Endothelial cell of umbilical vein (primary cell): ENCODE results near the gene FGF3. TPM values are rescaled to one million over a fixed set of nuclear protein-coding genes. Genes with fewer than 3 reads are reported as not detected.

ENCODE experiments used
- BruUV-seq: library from RNA; stranded (reverse); fragments of 400-500 nt; replicated peaks from 2 replicates; lab custom pipeline; 2021; lab: Mats Ljungman, UMichigan
- CTCF ChIA-PET: fragments of 300-600, 350-600 bp; sonication (Branson Sonifier 250); formaldehyde crosslinking; loops from one replicate; lab custom pipeline; 2021; ENCODE audit warnings: antibody characterized with exemption, inconsistent platforms; lab: Charles Lee
- POLR2A ChIA-PET: fragments of 300-600, 350-600 bp; sonication (Branson Sonifier 250); formaldehyde crosslinking; loops from one replicate; lab custom pipeline; 2021; ENCODE audit warnings: antibody characterized with exemption, inconsistent platforms; lab: Charles Lee
- DNase-seq: peaks from one replicate; pipeline ENCODE4 v3.0.0-alpha.2; 2011; ENCODE audit warnings: low read depth, low spot score
- FAIRE-seq: peaks from 2 replicates; lab custom pipeline; 2011; peaks lifted over from hg19 to GRCh38; lab: Jason Lieb, UNC
- H2AFZ ChIP-seq: 2 replicates; pipeline ENCODE4 v1.6.0; 2012; ENCODE audit warnings: low read depth, low read length, control low read depth, inconsistent platforms
- H3K27ac ChIP-seq: 2 replicates; pipeline ENCODE4 v1.5.1; 2011; ENCODE audit warnings: low read depth, mild to moderate bottlenecking, control low read depth, low read length, moderate library complexity; ENCODE audit not compliant: insufficient read depth
- H3K27me3 ChIP-seq, 2 experiments: 2 replicates each; pipeline versions ENCODE4 v1.6.0 to v1.6.1; 2011; ENCODE audit warnings: low read length in 2 of 2, mixed read lengths in 1 of 2; ENCODE audit not compliant: control insufficient read depth in 2 of 2, insufficient read depth in 2 of 2
- H3K36me3 ChIP-seq, 2 experiments: 2 replicates in 1 of 2; 3 replicates in 1 of 2; pipeline ENCODE4 v1.5.1; 2011; ENCODE audit warnings: low read length in 2 of 2, mild to moderate bottlenecking in 1 of 2, moderate library complexity in 1 of 2; ENCODE audit not compliant: control insufficient read depth in 2 of 2, insufficient read depth in 2 of 2; ENCODE audit errors: extremely low read depth in 1 of 2
- H3K4me1 ChIP-seq: 3 replicates; pipeline ENCODE4 v1.5.1; 2011; ENCODE audit warnings: mild to moderate bottlenecking, low read length; ENCODE audit not compliant: control insufficient read depth, insufficient read depth; ENCODE audit errors: extremely low read depth
- H3K4me2 ChIP-seq: 2 replicates; pipeline ENCODE4 v1.6.1; 2011; ENCODE audit warnings: low read length, control low read depth, mixed read lengths; ENCODE audit not compliant: insufficient read depth
- H3K4me3 ChIP-seq, 3 experiments: fragments of 200-600 bp in 1 of 3; sonication (generic), shearing (Covaris generic) in 1 of 3; replicated peaks in 1 of 3; 2 replicates each; pipeline ENCODE4 v1.5.1; 2011 to 2016; ENCODE audit warnings: control low read depth in 3 of 3, low read length in 3 of 3, mild to moderate bottlenecking in 2 of 3, inconsistent platforms in 1 of 3, low read depth in 1 of 3, moderate library complexity in 1 of 3; ENCODE audit not compliant: insufficient read depth in 1 of 3
- H3K79me2 ChIP-seq: 2 replicates; pipeline ENCODE4 v1.6.0; 2012; ENCODE audit warnings: low read length, inconsistent platforms; ENCODE audit not compliant: control insufficient read depth, insufficient read depth
- H3K9ac ChIP-seq: replicated peaks from 2 replicates; pipeline ENCODE3; 2011; ENCODE audit warnings: low read length, control low read depth; ENCODE audit not compliant: insufficient read depth; ENCODE audit errors: extremely low read depth
- H3K9me1 ChIP-seq: replicated peaks from 3 replicates; pipeline ENCODE4 v1.6.0; 2011; ENCODE audit warnings: mild to moderate bottlenecking, low read length; ENCODE audit not compliant: control insufficient read depth, insufficient read depth; ENCODE audit errors: extremely low read depth
- H3K9me3 ChIP-seq: replicated peaks from 2 replicates; pipeline ENCODE4 v1.5.1; 2012; ENCODE audit warnings: low read length, inconsistent platforms; ENCODE audit not compliant: control insufficient read depth, insufficient read depth
- H4K20me1 ChIP-seq: replicated peaks from 2 replicates; pipeline ENCODE3; 2011; ENCODE audit warnings: mild to moderate bottlenecking, low read length; ENCODE audit not compliant: control insufficient read depth, insufficient read depth; ENCODE audit errors: extremely low read depth
- CTCF ChIP-seq, 2 donors: IDR thresholded peaks; 1 replicate in 1 of 2; 2 replicates in 1 of 2; pipeline ENCODE4 v1.5.1; 2011; ENCODE audit warnings: low read length in 2 of 2, mild to moderate bottlenecking in 2 of 2, moderate library complexity in 2 of 2, control low read depth in 1 of 2, inconsistent platforms in 1 of 2, low read depth in 1 of 2; ENCODE audit not compliant: insufficient read depth in 1 of 2; ENCODE audit errors: extremely low read depth in 1 of 2
- EZH2 ChIP-seq: IDR thresholded peaks from 2 replicates; pipeline ENCODE4 v1.6.1; 2012; ENCODE audit warnings: borderline replicate concordance, low read depth, mild to moderate bottlenecking, moderate library complexity, low read length, inconsistent platforms; ENCODE audit not compliant: severe bottlenecking
- FOS ChIP-seq: IDR thresholded peaks from 2 replicates; pipeline ENCODE4 v1.6.1; 2011; ENCODE audit warnings: mild to moderate bottlenecking, low read length, moderate library complexity, borderline replicate concordance; ENCODE audit not compliant: insufficient read depth
- GATA2 ChIP-seq: IDR thresholded peaks from 2 replicates; pipeline ENCODE4 v1.7.0; 2011; ENCODE audit warnings: low read depth, mild to moderate bottlenecking, moderate library complexity, mixed read lengths, low read length; ENCODE audit not compliant: insufficient read length, insufficient read depth
- JUN ChIP-seq: IDR thresholded peaks from 2 replicates; pipeline ENCODE4 v1.6.1; 2011; ENCODE audit warnings: borderline replicate concordance, low read depth; ENCODE audit not compliant: insufficient read length, insufficient read depth
- MAX ChIP-seq: IDR thresholded peaks from 2 replicates; pipeline ENCODE4 v1.6.1; 2011; ENCODE audit not compliant: insufficient read depth, insufficient read length
- MYC ChIP-seq: IDR thresholded peaks from one replicate; pipeline ENCODE4 v1.6.1; 2011; ENCODE audit warnings: mild to moderate bottlenecking, low read depth, low read length
- POLR2A ChIP-seq: IDR thresholded peaks from 2 replicates; pipeline ENCODE4 v1.6.1; 2012; ENCODE audit warnings: low read depth, mild to moderate bottlenecking, control low read depth, low read length
- POLR2AphosphoS5 ChIP-seq: IDR thresholded peaks from 2 replicates; pipeline ENCODE4 v1.6.1; 2012; ENCODE audit warnings: low read depth, mild to moderate bottlenecking, control low read depth, low read length, moderate library complexity; ENCODE audit not compliant: insufficient read depth
- dilution Hi-C: fragments of 300-500 bp; cut with MboI; formaldehyde crosslinking; loops from one replicate; pipeline ENCODE4 v1.15.0; 2019; ENCODE audit warnings: low sequenced_read_pairs; ENCODE audit not compliant: extremely low pct_ligation_motif_present
- intact Hi-C: fragments of 100-400 bp; cut with micrococcal nuclease; formaldehyde crosslinking; loops from one replicate; pipeline ENCODE4 v1.10.0; 2022
- polyA plus RNA-seq, 4 experiments: library from polyadenylated mRNA; depleted of rRNA in 3 of 4; stranded (reverse) in 3 of 4; unstranded in 1 of 4; fragments of >200 nt; gene quantifications; 2 replicates each; pipeline versions ENCODE4 v1.2.1 to v1.2.3, GENCODE V29; 2011 to 2012; ENCODE audit warnings: missing spikeins in 1 of 4
- total RNA-seq: library from RNA; stranded (reverse); gene quantifications from 2 replicates; pipeline ENCODE4 v1.2.3, GENCODE V29; 2021

The FGF3 gene
- total and polyA plus RNA-seq, 2 donors (not counting 3 experiments of a cell fraction or from before 2014, with no cell fraction given), result not detected

GRCh38 chr11:69811431-69811830 is 7.8 kb downstream of the FGF3 start:
- Histone ChIP-seq H3K4me1 (no peaks in the 10 kb centered on the region), H2AFZ (no peak overlapping the region), H3K9me1 (no peaks in the 10 kb centered on the region), H4K20me1 (no peaks in the 10 kb centered on the region), H3K4me2 (no peak overlapping the region), H3K36me3 (no peaks in the 10 kb centered on the region), H3K27me3 (peaks cover 7 to 10% of the 10 kb centered on the region in 2 experiments), H3K9ac (no peak overlapping the region), H3K27ac (no peak overlapping the region), H3K4me3 (no peak overlapping the region), H3K9me3 (no peaks in the 10 kb centered on the region), H3K79me2 (no peaks in the 10 kb centered on the region)
- DNase-seq (no peak), FAIRE-seq (no peak)
- ChIA-PET CTCF (interaction anchor here (0.7 kb wide), 1 partner anchor 680 kb away, joined by 4 read pairs; no protein-coding TSS in a partner anchor), POLR2A (no interaction called here)
- no TSS peak for BruUV-seq
- intact Hi-C loops, result no loop called here
- TF ChIP-seq POLR2A (no peak), POLR2AphosphoS5 (no peak), EZH2 (no peak), MAX (no peak), GATA2 (no peak)
- dilution Hi-C loops, result no loop called here

GRCh38 chr11:69810289-69811118 is 8.7 kb downstream of the FGF3 start:
- Histone ChIP-seq H3K79me2 (no peaks in the 10 kb centered on the region), H3K9me1 (no peaks in the 10 kb centered on the region), H2AFZ (no peak overlapping the region), H3K4me3 (no peak overlapping the region), H3K9me3 (no peaks in the 10 kb centered on the region), H3K4me1 (no peaks in the 10 kb centered on the region), H3K36me3 (no peaks in the 10 kb centered on the region), H3K9ac (no peak overlapping the region), H3K27me3 (peaks cover 2% of the 10 kb centered on the region in 2 experiments), H3K27ac (no peak overlapping the region), H3K4me2 (no peak overlapping the region), H4K20me1 (no peaks in the 10 kb centered on the region)
- dilution Hi-C loops (no loop called here), intact Hi-C loops (no loop called here)
- no peak for FAIRE-seq
- POLR2A ChIA-PET, result no interaction called here
- no TSS peak for BruUV-seq
- no peak for DNase-seq
- CTCF ChIA-PET, result interaction anchor here (0.7 to 1.1 kb wide), 2 partner anchors 10 to 679 kb away, joined by 3 to 4 read pairs; no protein-coding TSS in a partner anchor
- TF ChIP-seq CTCF (IDR thresholded peaks at IDR 0.05; ENCODE audit: extremely low read depth in 1 of 2, insufficient read depth in 1 of 2, low read depth in 1 of 2, low read length in 2 of 2), result no peak
- no peak for TF ChIP-seq FOS
- TF ChIP-seq MYC, result no peak
- no peak for TF ChIP-seq JUN
- no peak for TF ChIP-seq MAX
- no peak for TF ChIP-seq EZH2
- no peak for TF ChIP-seq GATA2
- no peak for TF ChIP-seq POLR2AphosphoS5
